ENCODE measurements around the gene NMNAT2. TPM values are rescaled to one million over a fixed set of nuclear protein-coding genes. Genes with fewer than 3 reads are reported as not detected.

NMNAT2 gene
- total RNA-seq, 1 donor from 2014 or later: 2.2 TPM

- peaks cover 17% of the 10 kb centered on the region for H3K4me1 Mint-ChIP-seq (ENCODE audit: unreplicated experiment)
- TF ChIP-seq CTCF (IDR thresholded peaks at IDR 0.05): no peak
- H3K9me3 Mint-ChIP-seq (ENCODE audit: unreplicated experiment): no peaks in the 10 kb centered on the region
- DNase-seq (ENCODE audit: extremely low spot score, unreplicated experiment): no peak
- no peaks in the 10 kb centered on the region for H3K36me3 Mint-ChIP-seq (ENCODE audit: unreplicated experiment)
- H3K27ac Mint-ChIP-seq (ENCODE audit: unreplicated experiment): no peak overlapping the region
- no peaks in the 10 kb centered on the region for H3K27me3 Mint-ChIP-seq (ENCODE audit: unreplicated experiment)
- no peak overlapping the region for H3K4me3 Mint-ChIP-seq (ENCODE audit: unreplicated experiment)
Measured at GRCh38 chr1:183300395-183300794, 117.8 kb downstream of the NMNAT2 start.

DNA sequence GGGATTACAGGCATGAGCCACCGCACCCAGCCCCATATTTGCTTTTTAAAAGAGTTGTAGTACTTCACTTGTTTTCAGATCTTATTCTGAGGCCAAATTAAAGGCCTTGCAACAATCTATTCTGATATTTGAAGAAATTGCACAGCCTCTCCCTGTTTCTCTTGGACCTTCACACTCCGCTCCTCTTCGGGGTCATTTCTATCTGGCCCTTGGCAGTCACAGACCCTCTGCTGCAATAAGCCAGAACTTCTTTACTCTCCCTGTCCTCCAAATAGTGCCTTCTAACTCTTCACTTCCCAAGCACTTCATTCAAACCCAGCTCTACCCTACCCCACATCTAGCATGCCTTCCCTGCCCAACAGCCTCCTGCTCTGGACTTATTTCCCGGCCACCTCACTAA is 121.4 kb downstream of the NMNAT2 start:
- no peak for DNase-seq (ENCODE audit: extremely low spot score, unreplicated experiment)
- no peaks in the 10 kb centered on the region for H3K27me3 Mint-ChIP-seq (ENCODE audit: unreplicated experiment)

GRCh38 chr1:183295521-183295920 is 122.7 kb downstream of the NMNAT2 start:
- Mint-ChIP-seq H3K27ac (ENCODE audit: unreplicated experiment) (no peak overlapping the region), H3K27me3 (ENCODE audit: unreplicated experiment) (no peaks in the 10 kb centered on the region), H3K4me3 (ENCODE audit: unreplicated experiment) (no peak overlapping the region), H3K4me1 (ENCODE audit: unreplicated experiment) (peaks cover 7% of the 10 kb centered on the region), H3K9me3 (ENCODE audit: unreplicated experiment) (no peaks in the 10 kb centered on the region), H3K36me3 (ENCODE audit: unreplicated experiment) (no peaks in the 10 kb centered on the region)
- TF ChIP-seq CTCF (IDR thresholded peaks at IDR 0.05): no peak
- no peak for DNase-seq (ENCODE audit: extremely low spot score, unreplicated experiment)

More for the DNA sequence above, 121.4 kb downstream of the NMNAT2 start:
- no peak for TF ChIP-seq CTCF (IDR thresholded peaks at IDR 0.05)
- no peaks in the 10 kb centered on the region for H3K36me3 Mint-ChIP-seq (ENCODE audit: unreplicated experiment)
- H3K4me3 Mint-ChIP-seq (ENCODE audit: unreplicated experiment): no peak overlapping the region
- no peaks in the 10 kb centered on the region for H3K9me3 Mint-ChIP-seq (ENCODE audit: unreplicated experiment)
- H3K4me1 Mint-ChIP-seq (ENCODE audit: unreplicated experiment): peaks cover 2% of the 10 kb centered on the region
- no peak overlapping the region for H3K27ac Mint-ChIP-seq (ENCODE audit: unreplicated experiment)

DNA sequence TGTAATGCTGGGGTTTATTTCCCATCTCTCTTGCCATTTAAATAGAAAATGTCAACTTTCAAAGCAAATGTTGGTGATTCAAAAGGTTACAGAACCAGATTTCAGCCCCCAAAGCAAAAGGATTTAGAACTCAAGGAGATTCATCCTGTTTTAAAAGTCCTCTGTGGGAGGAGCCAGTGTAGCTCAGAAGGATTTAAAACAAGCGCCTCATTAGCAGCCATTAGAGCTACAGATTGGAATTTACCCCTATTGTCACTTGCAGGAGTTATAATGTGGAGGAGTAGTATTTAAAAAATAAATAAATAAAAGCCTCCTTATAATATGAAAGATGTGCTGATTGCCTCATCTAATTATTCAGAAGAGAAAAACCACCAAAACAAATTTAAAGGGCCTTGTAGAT is 124.3 kb downstream of the NMNAT2 start:
- Mint-ChIP-seq H3K27ac (ENCODE audit: unreplicated experiment) (no peak overlapping the region), H3K36me3 (ENCODE audit: unreplicated experiment) (no peaks in the 10 kb centered on the region), H3K4me1 (ENCODE audit: unreplicated experiment) (peaks cover 7% of the 10 kb centered on the region), H3K4me3 (ENCODE audit: unreplicated experiment) (no peak overlapping the region), H3K9me3 (ENCODE audit: unreplicated experiment) (no peaks in the 10 kb centered on the region), H3K27me3 (ENCODE audit: unreplicated experiment) (no peaks in the 10 kb centered on the region)
- no peak for TF ChIP-seq CTCF (IDR thresholded peaks at IDR 0.05)
- no peak for DNase-seq (ENCODE audit: extremely low spot score, unreplicated experiment)

GRCh38 chr1:183293241-183293640 is 124.9 kb downstream of the NMNAT2 start:
- Mint-ChIP-seq H3K27me3 (ENCODE audit: unreplicated experiment) (peaks cover 2% of the 10 kb centered on the region), H3K27ac (ENCODE audit: unreplicated experiment) (no peak overlapping the region), H3K4me3 (ENCODE audit: unreplicated experiment) (no peak overlapping the region), H3K4me1 (ENCODE audit: unreplicated experiment) (peaks cover 7% of the 10 kb centered on the region), H3K36me3 (ENCODE audit: unreplicated experiment) (no peaks in the 10 kb centered on the region), H3K9me3 (ENCODE audit: unreplicated experiment) (no peaks in the 10 kb centered on the region)
- TF ChIP-seq CTCF (IDR thresholded peaks at IDR 0.05): no peak
- no peak for DNase-seq (ENCODE audit: extremely low spot score, unreplicated experiment)

Data from osteocyte (in vitro differentiated cells).